Articular chondrocyte of knee joint (primary cell): Measurements from ENCODE around the gene GMCL1. TPM values are rescaled to one million over a fixed set of nuclear protein-coding genes. Genes with fewer than 3 reads are reported as not detected.

Experiments
- small RNA-seq: library from RNA; depleted of rRNA; stranded (forward); fragments of <200 nt; gene quantifications from one replicate; pipeline ENCODE3, GENCODE V24; 2012
- total RNA-seq: library from RNA; depleted of rRNA; stranded (reverse); fragments of >200 nt; gene quantifications from 2 replicates; pipeline ENCODE4 v1.2.3, GENCODE V29; 2012

GMCL1 gene
- 10.8 and 11.5 TPM in 2 replicates for total RNA-seq

DNA sequence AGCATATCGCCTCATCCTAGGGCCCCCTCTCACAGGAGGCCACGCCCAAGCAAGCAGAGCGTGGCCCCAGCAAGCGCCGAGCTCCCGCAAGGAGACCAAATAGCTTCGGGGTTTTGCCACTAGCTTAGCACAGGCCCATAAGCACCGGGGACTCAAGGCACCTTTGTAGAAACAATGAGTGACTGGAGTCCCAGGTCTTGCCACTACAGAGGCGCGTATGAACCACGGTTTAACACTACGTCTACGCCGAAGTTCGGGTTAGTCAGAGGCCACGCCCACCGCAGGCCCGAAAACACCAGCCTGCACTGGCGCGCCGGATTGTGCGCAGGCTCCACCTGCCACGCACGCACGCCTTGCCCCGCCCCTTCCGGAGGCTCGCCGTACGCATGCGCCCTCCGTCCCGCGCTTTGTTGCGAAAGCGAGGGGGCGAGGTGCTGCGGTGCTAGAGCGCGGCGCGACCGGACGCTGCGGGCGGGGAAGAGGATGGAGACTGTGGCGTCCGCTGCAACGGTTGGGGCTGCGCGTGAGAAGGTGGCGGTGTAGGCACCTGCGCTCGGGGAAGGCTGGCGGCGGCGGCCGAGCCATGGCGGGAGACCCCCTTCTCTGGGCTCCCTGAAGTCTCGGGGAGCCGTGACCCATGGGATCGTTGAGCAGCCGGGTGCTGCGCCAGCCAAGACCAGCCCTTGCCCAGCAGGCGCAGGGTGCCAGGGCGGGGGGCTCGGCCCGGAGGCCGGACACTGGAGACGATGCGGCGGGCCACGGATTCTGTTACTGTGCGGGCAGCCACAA lies at the start of gene GMCL1:
Gene GMCL1, plus strand, starts transcription at position 405 of the 789 bp plus-strand sequence. Its CDS starts 233 bp downstream, at position 638.

DNA sequence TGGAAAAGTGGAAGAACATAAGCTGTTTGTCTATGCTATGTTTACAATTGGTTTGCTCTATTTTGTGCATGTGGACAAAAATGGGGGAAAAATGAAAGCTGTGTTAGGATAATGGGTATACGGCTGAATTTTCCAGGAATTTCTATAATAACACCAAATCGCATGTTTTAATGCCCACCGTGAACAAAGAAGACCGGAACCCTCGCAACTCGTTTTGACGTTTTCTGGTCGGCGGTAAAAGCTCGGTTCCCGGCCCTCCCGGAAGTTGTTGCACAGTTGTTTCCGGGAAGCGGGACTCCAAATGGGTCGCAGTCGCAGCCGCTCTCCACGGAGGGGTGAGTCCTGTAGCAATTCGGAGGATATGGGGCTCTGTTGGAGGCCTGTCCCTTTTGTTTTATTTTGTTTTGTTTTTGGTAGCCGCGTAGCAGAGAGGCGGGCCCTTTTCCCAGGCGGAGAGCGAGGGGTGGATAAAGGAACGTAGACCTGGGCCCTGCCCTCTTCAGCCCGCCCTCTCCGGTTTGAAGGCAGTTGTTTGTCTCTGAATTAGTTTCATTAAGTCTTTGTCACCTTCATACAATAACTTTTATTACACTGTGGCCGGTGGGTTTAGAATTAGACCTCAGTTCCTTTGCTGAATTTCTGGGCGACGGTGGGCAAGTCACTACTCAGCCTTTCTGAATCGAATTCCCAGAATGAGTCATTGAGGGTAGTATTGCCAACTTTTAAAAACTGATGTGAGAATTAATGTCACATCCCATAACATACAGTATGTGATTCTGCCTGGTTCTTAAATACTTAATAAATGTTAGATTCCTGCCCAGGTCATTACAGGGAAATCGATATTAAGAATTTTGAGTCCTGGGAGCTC lies 64.5 kb downstream of the GMCL1 start, which contains the start of gene SNRNP27:
Gene SNRNP27, plus strand, starts transcription at position 273 of the 868 bp plus-strand sequence. Its CDS starts 29 bp downstream, at position 302.

DNA sequence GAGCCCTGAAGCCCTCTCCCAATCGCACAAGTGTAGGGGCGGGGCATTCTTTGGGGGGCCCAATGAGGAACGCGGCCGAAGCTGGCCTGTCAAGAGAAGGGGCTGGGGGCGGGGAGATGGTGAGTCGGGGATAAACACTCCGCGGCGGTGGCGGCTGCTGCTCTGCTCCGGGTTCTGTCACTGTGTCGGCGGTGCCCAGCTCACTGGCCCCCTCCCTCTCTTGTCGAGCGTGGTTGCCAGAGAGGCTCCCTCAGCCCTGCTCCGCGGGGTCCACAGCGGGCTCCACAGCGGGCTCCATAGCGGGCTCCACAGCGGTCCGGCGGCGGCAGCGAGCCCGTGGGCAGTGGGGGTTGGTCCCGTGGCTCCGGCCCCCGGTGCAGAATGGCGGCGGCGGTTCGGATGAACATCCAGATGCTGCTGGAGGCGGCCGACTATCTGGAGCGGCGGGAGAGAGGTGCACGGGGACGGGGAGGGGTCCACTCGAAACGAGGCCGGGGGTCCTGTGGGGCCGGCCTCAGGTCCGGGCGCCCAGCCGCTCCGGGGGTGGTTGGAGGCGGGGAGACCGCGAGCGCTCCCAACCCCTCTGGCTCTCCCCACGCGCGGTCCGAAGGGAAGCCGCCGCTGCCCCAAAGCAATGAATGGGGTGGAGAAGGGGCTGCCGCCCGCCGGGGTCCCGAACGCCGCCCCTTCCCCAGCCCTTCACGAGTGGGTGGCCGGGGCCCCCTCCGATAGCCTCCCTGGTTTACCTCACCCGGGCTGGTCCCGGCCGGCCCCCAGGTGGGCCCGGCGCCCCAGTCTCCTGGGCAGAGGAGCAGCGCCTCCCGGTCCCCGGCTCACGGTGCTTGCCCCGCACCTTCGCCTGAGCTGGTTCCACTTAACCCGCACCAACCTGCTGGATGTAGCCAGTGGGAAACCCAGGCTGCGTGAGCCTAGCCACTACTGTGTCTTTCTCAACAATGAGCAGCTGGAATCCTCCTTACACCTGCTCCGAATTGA lies 85.8 kb downstream of the GMCL1 start, which contains the start of gene MXD1:
Gene MXD1, plus strand, starts transcription at position 160 of the 996 bp plus-strand sequence. Its CDS starts 222 bp downstream, at position 382.

Small RNAs within 50 kb of the gene (small RNA-seq; reads per million reads assigned to genes)
- gene RPL23AP92, result not detected

Other genes starting within 250 kb of the GMCL1 start
- 78.3 and 81.7 TPM in 2 replicates for gene AAK1, start 185.9 kb upstream of the GMCL1 start, total RNA-seq
- gene ANXA4, start 87.5 kb upstream of the GMCL1 start, total RNA-seq, result 49.2 and 53.6 TPM in 2 replicates
- 47.7 and 55.1 TPM in 2 replicates for gene SNRNP27, start 64.3 kb downstream of the GMCL1 start, total RNA-seq
- gene MXD1, start 85.4 kb downstream of the GMCL1 start, total RNA-seq, result 7.7 and 9.3 TPM in 2 replicates
- gene ASPRV1, start 132.0 kb downstream of the GMCL1 start, total RNA-seq, result 0.54 and 0.78 TPM in 2 replicates